GM18526 (cell line): ENCODE measurements around the gene EXD3.

Source experiments
- POLR2A ChIP-seq: IDR thresholded peaks from 3 replicates; pipeline ENCODE4 v1.6.1; 2011; ENCODE audit not compliant: insufficient read length; ENCODE audit errors: extremely low read depth

The EXD3 gene

GRCh38 chr9:137311986-137312851 lies 110.7 kb downstream of the EXD3 start:
- TF ChIP-seq POLR2A, result no peak

- TF ChIP-seq POLR2A, result no peak
Measured at GRCh38 chr9:137311171-137311985, 111.6 kb downstream of the EXD3 start.

- no peak for TF ChIP-seq POLR2A
Measured at GRCh38 chr9:137310189-137311052, 112.5 kb downstream of the EXD3 start.

- no peak for TF ChIP-seq POLR2A
Measured at GRCh38 chr9:137309368-137310188, 113.4 kb downstream of the EXD3 start.

GRCh38 chr9:137308057-137308619 lies 114.8 kb downstream of the EXD3 start:
- no peak for TF ChIP-seq POLR2A

- no peak for TF ChIP-seq POLR2A
Measured at GRCh38 chr9:137307255-137308056, 115.5 kb downstream of the EXD3 start.

- no peak for TF ChIP-seq POLR2A
Measured at GRCh38 chr9:137306850-137307254, 116.1 kb downstream of the EXD3 start.

GRCh38 chr9:137306066-137306849 lies 116.7 kb downstream of the EXD3 start:
- no peak for TF ChIP-seq POLR2A

GRCh38 chr9:137305798-137306065 lies 117.2 kb downstream of the EXD3 start:
- no peak for TF ChIP-seq POLR2A

GRCh38 chr9:137305060-137305797 lies 117.7 kb downstream of the EXD3 start:
- TF ChIP-seq POLR2A, result no peak

GRCh38 chr9:137304383-137305059 lies 118.4 kb downstream of the EXD3 start:
- TF ChIP-seq POLR2A, result no peak
